SK-N-SH (cell line): Measurements from ENCODE around the gene ACP6. TPM values are rescaled to one million over a fixed set of nuclear protein-coding genes. Genes with fewer than 3 reads are reported as not detected.
A peak's percentile ranks its signal among the peaks of the same experiment; 100 is the strongest.

ENCODE experiments used
- CTCF ChIA-PET: fragments of 300-600, 350-600 bp; formaldehyde crosslinking; extraction: SDS; loops from one replicate; lab custom pipeline; 2021; lab: Yijun Ruan, JAX
- POLR2A ChIA-PET: fragments of 350-600 bp; sonication (Branson Sonifier 250); formaldehyde crosslinking; extraction: SDS; loops from one replicate; lab custom pipeline; 2020; ENCODE audit warnings: antibody characterized with exemption, inconsistent platforms; lab: Yijun Ruan, JAX
- DNase-seq: peaks from one replicate; pipeline ENCODE4 v3.0.0; 2012
- H2AFZ ChIP-seq: fragments of 200-600 bp; sonication (generic); 2 replicates; pipeline ENCODE4 v1.8.1; 2016; ENCODE audit warnings: antibody characterized with exemption, mild to moderate bottlenecking, low read depth
- H3F3A ChIP-seq: fragments of 200-600 bp; sonication (generic); replicated peaks from 2 replicates; pipeline ENCODE3; 2016; ENCODE audit warnings: antibody characterized with exemption, mild to moderate bottlenecking; ENCODE audit not compliant: insufficient read depth
- H3K27ac ChIP-seq, 2 experiments: fragments of 200-500 bp in 1 of 2; fragments of 200-600 bp in 1 of 2; sonication (Bioruptor generic) in 1 of 2; sonication (generic), shearing (Covaris generic) in 1 of 2; 2 replicates each; pipeline versions ENCODE4 v1.5.1 to v1.6.1; 2014 to 2016; ENCODE audit warnings: low read depth in 2 of 2, inconsistent platforms in 1 of 2, low read length in 1 of 2, mild to moderate bottlenecking in 1 of 2, mixed read lengths in 1 of 2
- H3K27me3 ChIP-seq: fragments of 200-600 bp; sonication (generic), shearing (Covaris generic); 2 replicates; pipeline ENCODE4 v1.6.1; 2016; ENCODE audit warnings: mixed run types; ENCODE audit not compliant: insufficient read depth
- H3K36me3 ChIP-seq, 2 experiments: fragments of 200-500 bp in 1 of 2; fragments of 200-600 bp in 1 of 2; sonication (Bioruptor generic) in 1 of 2; sonication (generic) in 1 of 2; replicated peaks in 1 of 2; 2 replicates each; pipeline versions ENCODE3 to v1.5.1; 2014 to 2016; ENCODE audit warnings: low read length in 1 of 2, mild to moderate bottlenecking in 1 of 2; ENCODE audit not compliant: insufficient read depth in 2 of 2, control insufficient read depth in 1 of 2
- H3K4me1 ChIP-seq, 2 experiments: fragments of 200-500 bp in 1 of 2; fragments of 200-600 bp in 1 of 2; sonication (Bioruptor generic) in 1 of 2; sonication (generic), shearing (Covaris generic) in 1 of 2; 2 replicates each; pipeline versions ENCODE4 v1.5.1 to v1.6.1; 2014 to 2016; ENCODE audit warnings: low read depth in 1 of 2, low read length in 1 of 2, mixed run types in 1 of 2; ENCODE audit not compliant: insufficient read depth in 2 of 2, control insufficient read depth in 1 of 2
- H3K4me2 ChIP-seq: fragments of 200-600 bp; sonication (generic), shearing (Covaris generic); 2 replicates; pipeline ENCODE4 v1.6.1; 2017; ENCODE audit warnings: mixed run types
- H3K4me3 ChIP-seq, 2 experiments: fragments of 200-500 bp in 1 of 2; fragments of 200-600 bp in 1 of 2; sonication (Bioruptor generic) in 1 of 2; sonication (generic), shearing (Covaris generic) in 1 of 2; 2 replicates each; pipeline versions ENCODE4 v1.5.1 to v1.8.1; 2014 to 2016; ENCODE audit warnings: low read depth in 2 of 2, inconsistent platforms in 1 of 2, low read length in 1 of 2, mild to moderate bottlenecking in 1 of 2, mixed read lengths in 1 of 2, moderate library complexity in 1 of 2
- H3K79me2 ChIP-seq: fragments of 200-600 bp; sonication (generic); 2 replicates; pipeline ENCODE4 v1.8.1; 2017; ENCODE audit warnings: mild to moderate bottlenecking; ENCODE audit not compliant: insufficient read depth
- H3K9ac ChIP-seq: fragments of 200-600 bp; sonication (generic); 2 replicates; pipeline ENCODE4 v1.6.1; 2017; ENCODE audit warnings: mixed run types
- H3K9me2 ChIP-seq: fragments of 200-600 bp; sonication (generic); 2 replicates; pipeline ENCODE4 v1.6.1; 2017; ENCODE audit warnings: mixed run types
- H3K9me3 ChIP-seq: fragments of 200-600 bp; sonication (generic); 2 replicates; pipeline ENCODE4 v1.6.1; 2017; ENCODE audit warnings: mixed run types, mild to moderate bottlenecking, moderate library complexity
- H4K20me1 ChIP-seq: fragments of 200-600 bp; sonication (generic); 2 replicates; pipeline ENCODE4 v1.6.1; 2017; ENCODE audit warnings: mild to moderate bottlenecking, mixed run types; ENCODE audit not compliant: insufficient read depth
- EP300 ChIP-seq, 2 experiments: IDR thresholded peaks; 2 replicates each; pipeline versions ENCODE4 v1.4.0 to v1.6.1; 2012; ENCODE audit warnings: borderline replicate concordance in 1 of 2, low read depth in 1 of 2, low read length in 1 of 2
- EZH2phosphoT487 ChIP-seq: fragments of 200-600 bp; sonication (generic); IDR thresholded peaks from 2 replicates; pipeline ENCODE4 v1.6.1; 2017; ENCODE audit warnings: low read depth, mixed run types, mild to moderate bottlenecking, antibody characterized with exemption, moderate library complexity, borderline replicate concordance
- FOSL2 ChIP-seq: IDR thresholded peaks from 2 replicates; pipeline ENCODE4 v1.4.0; 2012; ENCODE audit warnings: low read depth, mild to moderate bottlenecking, moderate library complexity, borderline replicate concordance
- MXI1 ChIP-seq: IDR thresholded peaks from 2 replicates; pipeline ENCODE4 v1.6.1; 2012; ENCODE audit warnings: mild to moderate bottlenecking, low read depth, low read length, improper control_type of control experiment
- NFIC ChIP-seq: IDR thresholded peaks from 2 replicates; pipeline ENCODE4 v1.4.0; 2012; ENCODE audit warnings: borderline replicate concordance
- SIN3A ChIP-seq: IDR thresholded peaks from 2 replicates; pipeline ENCODE4 v1.6.1; 2012; ENCODE audit warnings: low read depth, mild to moderate bottlenecking, low read length, moderate library complexity, borderline replicate concordance
- SMC3 ChIP-seq: IDR thresholded peaks from 2 replicates; pipeline ENCODE4 v1.6.1; 2012; ENCODE audit warnings: low read depth, low read length, improper control_type of control experiment
- TCF12 ChIP-seq: IDR thresholded peaks from 2 replicates; pipeline ENCODE4 v1.4.0; 2012
- USF2 ChIP-seq: fragments of 150-350 bp; IDR thresholded peaks from 2 replicates; pipeline ENCODE4 v1.6.1; 2017; ENCODE audit warnings: antibody characterized with exemption, low read length, low read depth, borderline replicate concordance
- YY1 ChIP-seq: IDR thresholded peaks from 2 replicates; pipeline ENCODE4 v1.4.0; 2012; ENCODE audit warnings: low read depth, mild to moderate bottlenecking
- WGBS: methylation state at CpG from one replicate; pipeline ENCODE4 v1.1.6; 2017; ENCODE audit warnings: low lambda C conversion rate; 5-methylcytosine and 5-hydroxymethylcytosine counted together
- polyA plus RNA-seq, 3 experiments: library from polyadenylated mRNA; depleted of rRNA; stranded (reverse); fragments of >200 nt; gene quantifications; 2 replicates each; pipeline ENCODE4 v1.2.3, GENCODE V29; 2012
- TF ChIP-seq, protein P1 (sequence below): fragments of 150-350 bp; IDR thresholded peaks from 2 replicates; pipeline ENCODE4 v1.6.1; 2016; ENCODE audit warnings: mild to moderate bottlenecking, low read depth, low read length
- TF ChIP-seq, protein P2 (sequence below): IDR thresholded peaks from 2 replicates; pipeline ENCODE4; 2012

The ACP6 gene
- polyA plus RNA-seq, 1 of the 3 experiments (the other 2 are of a cell fraction), result 10.9 TPM

DNA sequence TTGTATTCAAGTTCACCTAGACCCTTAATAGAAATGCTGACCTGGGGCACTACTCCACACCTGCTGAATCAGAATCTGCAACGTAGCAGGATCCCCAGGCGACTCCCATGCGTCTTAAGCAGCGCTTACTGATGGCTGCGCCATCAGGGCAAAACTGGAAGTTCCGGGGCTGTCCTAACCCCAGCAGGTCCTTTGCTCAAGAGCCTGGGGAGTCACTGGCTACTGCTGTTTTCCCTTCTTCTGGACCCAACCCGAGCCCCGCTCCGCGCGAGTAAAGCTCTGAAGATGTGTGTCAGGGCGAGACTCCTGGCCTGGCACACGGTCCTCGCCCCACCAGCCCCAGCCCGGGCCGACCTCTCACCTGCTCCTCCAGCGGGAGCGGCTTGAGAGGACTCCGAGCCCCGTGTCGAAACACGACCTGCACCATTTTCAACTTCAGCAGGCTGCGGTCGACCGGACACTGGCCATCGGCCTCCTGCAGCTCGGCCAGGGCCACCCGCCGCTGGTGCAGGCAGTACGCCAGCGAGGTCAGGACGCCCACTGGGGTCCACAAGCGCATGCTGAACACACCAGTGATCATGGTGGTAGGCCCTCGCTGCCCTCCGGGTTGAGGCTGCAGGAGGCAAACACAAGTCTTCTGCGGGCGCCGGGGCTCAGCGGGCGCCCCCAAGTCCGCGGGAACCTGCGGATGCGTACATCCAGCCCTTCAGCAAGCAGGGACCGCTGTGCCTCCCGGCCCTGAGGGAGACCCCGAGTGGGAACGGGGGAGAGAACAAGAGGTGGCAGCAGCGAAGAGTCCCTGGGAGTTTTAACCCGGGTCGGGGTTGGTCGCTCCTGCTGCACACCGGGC lies 630 bp downstream of the ACP6 start:
- peak overlapping the region; percentile 79 for H3K4me2 ChIP-seq
- peak overlapping the region; percentile 87 for H2AFZ ChIP-seq
- no peaks in the 10 kb centered on the region for H3K36me3 ChIP-seq
- H3K4me3 ChIP-seq, result peak overlapping the region; percentile 70 to 86
- ChIA-PET POLR2A (interaction anchor here (1.1 to 1.4 kb wide), 2 partner anchors 70 to 134 kb away, joined by 3 to 4 read pairs; no protein-coding TSS in a partner anchor), CTCF (interaction anchor here (0.6 kb wide), 1 partner anchor 36 kb away, joined by 3 read pairs; no protein-coding TSS in a partner anchor)
- no peaks in the 10 kb centered on the region for H3K27me3 ChIP-seq
- H3K27ac ChIP-seq, result peak overlapping the region; percentile 12 to 80; a peak in 3 of 4 replicates
- H3K9ac ChIP-seq, result peak overlapping the region; percentile 49
- H3K4me1 ChIP-seq, result peaks cover 7 to 21% of the 10 kb centered on the region in 2 experiments; a peak in 3 of 4 replicates
- H3F3A ChIP-seq, result peaks cover 5% of the 10 kb centered on the region
- H3K9me3 ChIP-seq, result no peaks in the 10 kb centered on the region
- peaks cover 25% of the 10 kb centered on the region; the same call in 1 of the 2 replicates for H3K79me2 ChIP-seq
- 3% methylated on average over 25 of the region's 53 CpGs for WGBS
- peak; percentile 76 for DNase-seq
- TF ChIP-seq, protein P1, sequence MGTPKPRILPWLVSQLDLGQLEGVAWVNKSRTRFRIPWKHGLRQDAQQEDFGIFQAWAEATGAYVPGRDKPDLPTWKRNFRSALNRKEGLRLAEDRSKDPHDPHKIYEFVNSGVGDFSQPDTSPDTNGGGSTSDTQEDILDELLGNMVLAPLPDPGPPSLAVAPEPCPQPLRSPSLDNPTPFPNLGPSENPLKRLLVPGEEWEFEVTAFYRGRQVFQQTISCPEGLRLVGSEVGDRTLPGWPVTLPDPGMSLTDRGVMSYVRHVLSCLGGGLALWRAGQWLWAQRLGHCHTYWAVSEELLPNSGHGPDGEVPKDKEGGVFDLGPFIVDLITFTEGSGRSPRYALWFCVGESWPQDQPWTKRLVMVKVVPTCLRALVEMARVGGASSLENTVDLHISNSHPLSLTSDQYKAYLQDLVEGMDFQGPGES, result no peak
- TF ChIP-seq, protein P2, sequence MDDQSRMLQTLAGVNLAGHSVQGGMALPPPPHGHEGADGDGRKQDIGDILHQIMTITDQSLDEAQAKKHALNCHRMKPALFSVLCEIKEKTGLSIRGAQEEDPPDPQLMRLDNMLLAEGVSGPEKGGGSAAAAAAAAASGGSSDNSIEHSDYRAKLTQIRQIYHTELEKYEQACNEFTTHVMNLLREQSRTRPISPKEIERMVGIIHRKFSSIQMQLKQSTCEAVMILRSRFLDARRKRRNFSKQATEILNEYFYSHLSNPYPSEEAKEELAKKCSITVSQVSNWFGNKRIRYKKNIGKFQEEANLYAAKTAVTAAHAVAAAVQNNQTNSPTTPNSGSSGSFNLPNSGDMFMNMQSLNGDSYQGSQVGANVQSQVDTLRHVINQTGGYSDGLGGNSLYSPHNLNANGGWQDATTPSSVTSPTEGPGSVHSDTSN, result no peak
- TF ChIP-seq TCF12 (no peak), SMC3 (no peak), YY1 (0 out of 2 replicates have a peak, but pooled peaks have one; percentile 9), EZH2phosphoT487 (no peak), NFIC (no peak), EP300 (IDR thresholded peaks at IDR 0.05; ENCODE audit: borderline replicate concordance in 1 of 2, low read depth in 1 of 2, low read length in 1 of 2) (no peak), MXI1 (peak; percentile 55; the same call in 1 of the 2 replicates), SIN3A (0 out of 2 replicates have a peak, but pooled peaks have one; percentile 2), FOSL2 (no peak), USF2 (no peak)
- TF ChIP-seq, all 33 proteins: peak for 3
- Histone ChIP-seq H4K20me1 (no peaks in the 10 kb centered on the region), H3K9me2 (no peaks in the 10 kb centered on the region)
